IMR-90 (cell line): ENCODE data around the gene SH3RF3. TPM values are rescaled to one million over a fixed set of nuclear protein-coding genes. Genes with fewer than 3 reads are reported as not detected.

Experiments used
- ATAC-seq: fragments of 200-7000 bp; cut with Tn5 transposase; 2 replicates; pipeline ENCODE4 v1.9.1; 2020; ENCODE audit warnings: low read depth, mild to moderate bottlenecking, moderate library complexity
- BruUV-seq: library from RNA; stranded (reverse); fragments of 400-500 nt; replicated peaks from 2 replicates; lab custom pipeline; 2021; lab: Mats Ljungman, UMichigan
- CTCF ChIA-PET: fragments of 300-600 bp; formaldehyde crosslinking; extraction: SDS; loops from one replicate; lab custom pipeline; 2021; ENCODE audit warnings: antibody characterized with exemption; lab: Yijun Ruan, JAX
- POLR2A ChIA-PET: fragments of 300-600 bp; sonication (Branson Sonifier 250); formaldehyde crosslinking; loops from one replicate; lab custom pipeline; 2022; ENCODE audit warnings: antibody characterized with exemption; ENCODE audit not compliant: unreplicated experiment; lab: Charles Lee
- DNase-seq: peaks from one replicate; pipeline ENCODE4 v3.0.0; 2013
- H2AFZ ChIP-seq: replicated peaks from 2 replicates; pipeline ENCODE3; 2013; ENCODE audit warnings: low read length, mild to moderate bottlenecking; ENCODE audit not compliant: poor library complexity
- H2AK5ac ChIP-seq: 2 replicates; pipeline ENCODE4 v1.6.1; 2013; ENCODE audit warnings: low read depth, low read length, inconsistent platforms
- H2AK9ac ChIP-seq: replicated peaks from 2 replicates; pipeline ENCODE3; 2013; ENCODE audit warnings: mild to moderate bottlenecking, low read depth, low read length, moderate library complexity; ENCODE audit not compliant: poor library complexity
- H2BK120ac ChIP-seq: 2 replicates; pipeline ENCODE4 v1.6.1; 2013; ENCODE audit warnings: low read depth, low read length, inconsistent platforms
- H2BK15ac ChIP-seq: 3 replicates; pipeline ENCODE4 v1.6.1; 2013; ENCODE audit warnings: low read depth, low read length, inconsistent platforms
- H2BK20ac ChIP-seq: 2 replicates; pipeline ENCODE4 v1.6.1; 2013; ENCODE audit warnings: low read depth, mild to moderate bottlenecking, inconsistent platforms, low read length, moderate library complexity
- H2BK5ac ChIP-seq: 2 replicates; pipeline ENCODE4 v1.6.1; 2013; ENCODE audit warnings: mild to moderate bottlenecking, low read depth, low read length, inconsistent platforms; ENCODE audit not compliant: poor library complexity, severe bottlenecking
- H3K14ac ChIP-seq: replicated peaks from 2 replicates; pipeline ENCODE4 v1.6.1; 2013; ENCODE audit warnings: low read depth, low read length, inconsistent platforms
- H3K18ac ChIP-seq: 2 replicates; pipeline ENCODE4 v1.6.1; 2013; ENCODE audit warnings: low read depth, low read length, control low read depth
- H3K23ac ChIP-seq: 2 replicates; pipeline ENCODE4 v1.6.1; 2013; ENCODE audit warnings: low read depth, low read length, inconsistent platforms
- H3K27ac ChIP-seq: 2 replicates; pipeline ENCODE4 v1.5.1; 2013; ENCODE audit warnings: mild to moderate bottlenecking, control low read depth, low read length; ENCODE audit not compliant: insufficient read depth
- H3K27me3 ChIP-seq: 2 replicates; pipeline ENCODE4 v1.6.1; 2013; ENCODE audit warnings: low read length; ENCODE audit not compliant: control insufficient read depth, insufficient read depth
- H3K36me3 ChIP-seq: 2 replicates; pipeline ENCODE4 v1.6.1; 2013; ENCODE audit warnings: low read length, mixed read lengths; ENCODE audit not compliant: control insufficient read depth, insufficient read depth
- H3K4ac ChIP-seq: 2 replicates; pipeline ENCODE4 v1.6.1; 2013; ENCODE audit warnings: low read depth, low read length, inconsistent platforms
- H3K4me1 ChIP-seq: 2 replicates; pipeline ENCODE4 v1.6.1; 2013; ENCODE audit warnings: low read length, mixed read lengths; ENCODE audit not compliant: control insufficient read depth, insufficient read depth
- H3K4me2 ChIP-seq: 2 replicates; pipeline ENCODE4 v1.6.1; 2013; ENCODE audit warnings: low read depth, mild to moderate bottlenecking, control low read depth, low read length, moderate library complexity
- H3K4me3 ChIP-seq: 2 replicates; pipeline ENCODE4 v1.5.1; 2013; ENCODE audit warnings: low read depth, mild to moderate bottlenecking, control low read depth, low read length, moderate library complexity; ENCODE audit not compliant: insufficient read depth
- H3K56ac ChIP-seq: 2 replicates; pipeline ENCODE4 v1.6.1; 2013; ENCODE audit warnings: low read length, inconsistent platforms; ENCODE audit not compliant: insufficient read depth; ENCODE audit errors: extremely low read depth
- H3K79me1 ChIP-seq, 2 experiments: 2 replicates each; pipeline ENCODE4 v1.6.1; 2013; ENCODE audit warnings: low read length in 2 of 2, inconsistent platforms in 1 of 2, low read depth in 1 of 2
- H3K9ac ChIP-seq: 2 replicates; pipeline ENCODE4 v1.6.1; 2013; ENCODE audit warnings: low read depth, low read length, control low read depth
- H3K9me1 ChIP-seq: 2 replicates; pipeline ENCODE4 v1.6.1; 2013; ENCODE audit warnings: low read length, inconsistent platforms; ENCODE audit not compliant: insufficient read depth
- H3K9me3 ChIP-seq: 2 replicates; pipeline ENCODE4 v1.6.1; 2013; ENCODE audit warnings: low read length; ENCODE audit not compliant: control insufficient read depth, insufficient read depth
- H4K20me1 ChIP-seq: 2 replicates; pipeline ENCODE4 v1.6.1; 2013; ENCODE audit warnings: low read length, inconsistent platforms; ENCODE audit not compliant: insufficient read depth
- H4K5ac ChIP-seq: 2 replicates; pipeline ENCODE4 v1.6.1; 2013; ENCODE audit warnings: mild to moderate bottlenecking, low read depth, low read length, control low read depth
- H4K8ac ChIP-seq, 2 experiments: 2 replicates each; pipeline ENCODE4 v1.6.1; 2013; ENCODE audit warnings: low read depth in 2 of 2, low read length in 2 of 2, control low read depth in 1 of 2, inconsistent platforms in 1 of 2
- H4K91ac ChIP-seq: 2 replicates; pipeline ENCODE4 v1.6.1; 2013; ENCODE audit warnings: low read depth, low read length, inconsistent platforms; ENCODE audit not compliant: insufficient read depth
- BHLHE40 ChIP-seq: fragments of 150-350 bp; IDR thresholded peaks from 2 replicates; pipeline ENCODE4 v1.6.1; 2016; ENCODE audit warnings: mild to moderate bottlenecking, low read depth, low read length
- CEBPB ChIP-seq: IDR thresholded peaks from 2 replicates; pipeline ENCODE4 v1.6.1; 2012; ENCODE audit warnings: low read depth, low read length, improper control_type of control experiment
- CHD1 ChIP-seq: IDR thresholded peaks from 2 replicates; pipeline ENCODE4 v1.6.1; 2012; ENCODE audit warnings: low read depth, low read length, improper control_type of control experiment
- FOS ChIP-seq: fragments of 150-350 bp; IDR thresholded peaks from 2 replicates; pipeline ENCODE4 v1.6.1; 2016; ENCODE audit warnings: low read depth, low read length
- MAFK ChIP-seq: IDR thresholded peaks from 2 replicates; pipeline ENCODE4 v1.6.1; 2012; ENCODE audit warnings: low read depth, low read length, improper control_type of control experiment
- MAZ ChIP-seq: IDR thresholded peaks from 2 replicates; pipeline ENCODE4 v1.6.1; 2012; ENCODE audit warnings: low read depth, mild to moderate bottlenecking, low read length, improper control_type of control experiment, moderate library complexity, borderline replicate concordance
- MXI1 ChIP-seq: IDR thresholded peaks from 2 replicates; pipeline ENCODE4 v1.6.1; 2012; ENCODE audit warnings: low read depth, mild to moderate bottlenecking, low read length, moderate library complexity, borderline replicate concordance
- NFE2L2 ChIP-seq: fragments of 150-350 bp; IDR thresholded peaks from 2 replicates; pipeline ENCODE4 v1.6.1; 2016; ENCODE audit warnings: low read depth, mild to moderate bottlenecking, low read length
- POLR2A ChIP-seq: IDR thresholded peaks from 2 replicates; pipeline ENCODE4 v1.6.1; 2012; ENCODE audit warnings: mild to moderate bottlenecking, low read depth, low read length
- RAD21 ChIP-seq: IDR thresholded peaks from 2 replicates; pipeline ENCODE4 v1.6.1; 2012; ENCODE audit warnings: low read length, improper control_type of control experiment
- RCOR1 ChIP-seq: IDR thresholded peaks from 2 replicates; pipeline ENCODE4 v1.6.1; 2012; ENCODE audit warnings: mild to moderate bottlenecking, low read length, improper control_type of control experiment; ENCODE audit not compliant: insufficient replicate concordance
- RFX5 ChIP-seq: IDR thresholded peaks from 2 replicates; pipeline ENCODE4 v1.8.0; 2012; ENCODE audit warnings: low read depth, mild to moderate bottlenecking, low read length, moderate library complexity
- SMC3 ChIP-seq: fragments of 150-350 bp; IDR thresholded peaks from 2 replicates; pipeline ENCODE4 v1.6.1; 2016; ENCODE audit warnings: low read depth, mild to moderate bottlenecking, antibody characterized with exemption, low read length, moderate library complexity
- WGBS, 2 experiments: methylation state at CpG; one replicate each; pipeline versions ENCODE4 v1.1.5 to v1.1.7; 2013; ENCODE audit warnings: missing lambda C conversion rate in 2 of 2; ENCODE audit not compliant: insufficient read length in 1 of 2; ENCODE audit errors: extremely low coverage in 2 of 2; 5-methylcytosine and 5-hydroxymethylcytosine counted together
- dilution Hi-C: fragments of 300-500 bp; cut with HindIII; formaldehyde crosslinking; loops from one replicate; pipeline ENCODE4 v1.14.3; 2018; ENCODE audit warnings: low sequenced_read_pairs; ENCODE audit not compliant: unreplicated experiment
- in situ Hi-C: fragments of 300-500 bp; cut with MboI; formaldehyde crosslinking; loops from 3 replicates; pipeline ENCODE4 v1.14.3; 2019; ENCODE audit warnings: low sequenced_read_pairs, inconsistent platforms, mixed read lengths
- intact Hi-C: fragments of 100-400 bp; cut with micrococcal nuclease; formaldehyde crosslinking; loops from 2 replicates; pipeline ENCODE4 v1.10.0; 2022
- polyA plus RNA-seq, 3 experiments: library from polyadenylated mRNA; depleted of rRNA; stranded (reverse); fragments of >200 nt; gene quantifications; 2 replicates each; pipeline ENCODE4 v1.2.3, GENCODE V29; 2012; ENCODE audit warnings: low replicate concordance in 1 of 3
- total RNA-seq: library from RNA; depleted of rRNA; stranded (reverse); fragments of >200 nt; gene quantifications from 2 replicates; pipeline ENCODE4 v1.2.3, GENCODE V29; 2012
- TF ChIP-seq, protein P1 (sequence below): conservative IDR thresholded peaks from 2 replicates; pipeline ENCODE4 v1.5.1; 2012; ENCODE audit warnings: mild to moderate bottlenecking, low read depth, low read length, improper control_type of control experiment
- TF ChIP-seq, protein P2 (sequence below): fragments of 150-350 bp; IDR thresholded peaks from 2 replicates; pipeline ENCODE4 v1.6.1; 2017; ENCODE audit warnings: mild to moderate bottlenecking, antibody characterized with exemption, low read length, low read depth
- TF ChIP-seq, protein P3 (sequence below): fragments of 150-350 bp; IDR thresholded peaks from 2 replicates; pipeline ENCODE4 v1.6.1; 2016; ENCODE audit warnings: low read depth, mild to moderate bottlenecking, low read length, moderate library complexity, borderline replicate concordance

The SH3RF3 gene
- total and polyA plus RNA-seq, 2 of the 4 experiments (the other 2 are of a cell fraction): 3.4 to 5.3 TPM

DNA sequence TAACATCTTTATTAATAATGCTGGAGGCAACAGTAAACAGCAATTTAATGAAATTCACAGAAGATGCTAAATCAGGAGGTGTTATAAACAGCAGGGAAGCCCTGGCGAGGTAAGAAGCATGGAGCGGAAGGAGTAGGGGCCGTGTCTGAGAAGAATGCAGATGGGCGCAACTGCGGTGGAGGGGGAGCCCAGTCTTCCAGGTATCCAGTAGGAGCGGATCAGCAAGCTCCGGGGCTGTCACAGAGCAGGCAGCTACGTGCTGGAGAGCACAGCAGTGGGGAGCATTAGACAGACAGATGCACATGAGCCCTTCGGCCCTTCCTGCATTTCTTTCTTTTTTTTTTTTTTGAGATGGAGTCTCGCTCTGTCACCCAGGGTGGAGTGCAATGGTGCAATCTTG, 82.3 kb downstream of the SH3RF3 start:
- H3K9me1 ChIP-seq: peaks cover 65% of the 10 kb centered on the region
- H2AFZ ChIP-seq: no peak overlapping the region
- ATAC-seq (no peak), DNase-seq (no peak)
- no peak overlapping the region for H3K4me2 ChIP-seq
- TF ChIP-seq RFX5 (no peak), FOS (no peak), NFE2L2 (no peak), MAFK (no peak), MXI1 (no peak), MAZ (no peak), RCOR1 (no peak), BHLHE40 (no peak), RAD21 (no peak), POLR2A (no peak), CEBPB (no peak), SMC3 (no peak), CHD1 (no peak)
- TF ChIP-seq, protein P1, sequence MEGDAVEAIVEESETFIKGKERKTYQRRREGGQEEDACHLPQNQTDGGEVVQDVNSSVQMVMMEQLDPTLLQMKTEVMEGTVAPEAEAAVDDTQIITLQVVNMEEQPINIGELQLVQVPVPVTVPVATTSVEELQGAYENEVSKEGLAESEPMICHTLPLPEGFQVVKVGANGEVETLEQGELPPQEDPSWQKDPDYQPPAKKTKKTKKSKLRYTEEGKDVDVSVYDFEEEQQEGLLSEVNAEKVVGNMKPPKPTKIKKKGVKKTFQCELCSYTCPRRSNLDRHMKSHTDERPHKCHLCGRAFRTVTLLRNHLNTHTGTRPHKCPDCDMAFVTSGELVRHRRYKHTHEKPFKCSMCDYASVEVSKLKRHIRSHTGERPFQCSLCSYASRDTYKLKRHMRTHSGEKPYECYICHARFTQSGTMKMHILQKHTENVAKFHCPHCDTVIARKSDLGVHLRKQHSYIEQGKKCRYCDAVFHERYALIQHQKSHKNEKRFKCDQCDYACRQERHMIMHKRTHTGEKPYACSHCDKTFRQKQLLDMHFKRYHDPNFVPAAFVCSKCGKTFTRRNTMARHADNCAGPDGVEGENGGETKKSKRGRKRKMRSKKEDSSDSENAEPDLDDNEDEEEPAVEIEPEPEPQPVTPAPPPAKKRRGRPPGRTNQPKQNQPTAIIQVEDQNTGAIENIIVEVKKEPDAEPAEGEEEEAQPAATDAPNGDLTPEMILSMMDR: no peak
- TF ChIP-seq, protein P2, sequence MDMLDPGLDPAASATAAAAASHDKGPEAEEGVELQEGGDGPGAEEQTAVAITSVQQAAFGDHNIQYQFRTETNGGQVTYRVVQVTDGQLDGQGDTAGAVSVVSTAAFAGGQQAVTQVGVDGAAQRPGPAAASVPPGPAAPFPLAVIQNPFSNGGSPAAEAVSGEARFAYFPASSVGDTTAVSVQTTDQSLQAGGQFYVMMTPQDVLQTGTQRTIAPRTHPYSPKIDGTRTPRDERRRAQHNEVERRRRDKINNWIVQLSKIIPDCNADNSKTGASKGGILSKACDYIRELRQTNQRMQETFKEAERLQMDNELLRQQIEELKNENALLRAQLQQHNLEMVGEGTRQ: no peak
- TF ChIP-seq, protein P3, sequence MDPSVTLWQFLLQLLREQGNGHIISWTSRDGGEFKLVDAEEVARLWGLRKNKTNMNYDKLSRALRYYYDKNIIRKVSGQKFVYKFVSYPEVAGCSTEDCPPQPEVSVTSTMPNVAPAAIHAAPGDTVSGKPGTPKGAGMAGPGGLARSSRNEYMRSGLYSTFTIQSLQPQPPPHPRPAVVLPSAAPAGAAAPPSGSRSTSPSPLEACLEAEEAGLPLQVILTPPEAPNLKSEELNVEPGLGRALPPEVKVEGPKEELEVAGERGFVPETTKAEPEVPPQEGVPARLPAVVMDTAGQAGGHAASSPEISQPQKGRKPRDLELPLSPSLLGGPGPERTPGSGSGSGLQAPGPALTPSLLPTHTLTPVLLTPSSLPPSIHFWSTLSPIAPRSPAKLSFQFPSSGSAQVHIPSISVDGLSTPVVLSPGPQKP: no peak
- no peaks in the 10 kb centered on the region for H3K36me3 ChIP-seq
- peaks cover 60 to 95% of the 10 kb centered on the region in 2 experiments for H3K79me1 ChIP-seq
- H3K23ac ChIP-seq: no peak overlapping the region
- no peak overlapping the region for H2BK5ac ChIP-seq
- peaks cover 37% of the 10 kb centered on the region for H3K4me1 ChIP-seq
- no peak overlapping the region for H4K5ac ChIP-seq
- no peak overlapping the region for H3K9ac ChIP-seq
- H3K56ac ChIP-seq: no peak overlapping the region
- H4K20me1 ChIP-seq: peaks cover 73% of the 10 kb centered on the region
- intact Hi-C loops (no loop called here), dilution Hi-C loops (no loop called here), in situ Hi-C loops (loop anchor here (10.0 kb wide), 1 partner anchor 77 kb away; no protein-coding TSS in a partner anchor)
- WGBS, 2 experiments: 95% methylated on average over 7 of the region's 10 CpGs; no CpG with 5 or more reads in 1 of the 2 experiments
- no peak overlapping the region for H3K18ac ChIP-seq
- H4K8ac ChIP-seq: no peak overlapping the region
- no peak overlapping the region for H2BK120ac ChIP-seq
- no peak overlapping the region for H3K4ac ChIP-seq
- no TSS peak for BruUV-seq
- ChIA-PET CTCF (no interaction called here), POLR2A (interaction anchor here (0.5 kb wide), 1 partner anchor 1907 kb away, joined by 3 read pairs; no protein-coding TSS in a partner anchor)
- 0 out of 2 replicates have a peak overlapping the region, but pooled peaks have one; percentile 28 for H2BK20ac ChIP-seq
- H2AK9ac ChIP-seq: no peak overlapping the region
- H4K91ac ChIP-seq: no peak overlapping the region
- H2AK5ac ChIP-seq: peak overlapping the region; percentile 11; the same call in 1 of the 2 replicates
- H3K9me3 ChIP-seq: no peaks in the 10 kb centered on the region
- no peak overlapping the region for H3K4me3 ChIP-seq
- no peaks in the 10 kb centered on the region for H3K27me3 ChIP-seq
- H2BK15ac ChIP-seq: peak overlapping the region; percentile 42; the same call in 1 of the 3 replicates
- no peak overlapping the region for H3K14ac ChIP-seq
- no peak overlapping the region for H3K27ac ChIP-seq
